COLO668 (cell line): ENCODE data around the gene TBC1D17.

Source experiments
- DNase-seq: peaks from one replicate; lab custom pipeline; 2025; ENCODE audit not compliant: unreplicated experiment; lab: John Stamatoyannopoulos, UW

Gene TBC1D17

DNA sequence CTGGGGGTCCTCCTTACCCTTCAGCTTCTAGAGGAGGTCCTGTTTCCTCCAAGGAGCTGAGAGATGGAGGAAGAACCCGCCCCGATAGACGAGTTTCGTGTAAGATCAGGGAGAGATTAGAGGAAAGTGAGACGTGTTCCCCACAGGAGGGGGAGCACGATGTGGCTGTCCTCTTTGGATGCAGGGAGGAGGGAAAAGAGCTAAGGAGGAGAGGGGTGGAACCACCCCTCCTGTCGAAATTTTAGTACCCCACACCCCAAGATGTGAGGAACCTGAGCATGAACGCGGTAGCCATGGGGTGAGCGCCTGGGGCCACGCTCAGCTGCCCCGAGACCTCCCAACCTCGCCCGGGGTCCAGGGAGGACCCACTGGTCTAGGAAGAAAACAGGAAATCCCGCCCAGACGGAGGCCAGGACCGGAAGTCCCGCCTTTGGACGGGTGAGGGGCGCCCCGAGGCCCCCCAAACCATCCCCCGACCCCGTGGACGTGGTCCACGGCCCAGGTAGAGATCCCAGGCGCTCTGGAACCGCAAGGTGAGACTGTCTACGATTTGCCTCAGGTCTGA, 1.6 kb upstream of the TBC1D17 start:
- DNase-seq = peak; percentile 35

DNA sequence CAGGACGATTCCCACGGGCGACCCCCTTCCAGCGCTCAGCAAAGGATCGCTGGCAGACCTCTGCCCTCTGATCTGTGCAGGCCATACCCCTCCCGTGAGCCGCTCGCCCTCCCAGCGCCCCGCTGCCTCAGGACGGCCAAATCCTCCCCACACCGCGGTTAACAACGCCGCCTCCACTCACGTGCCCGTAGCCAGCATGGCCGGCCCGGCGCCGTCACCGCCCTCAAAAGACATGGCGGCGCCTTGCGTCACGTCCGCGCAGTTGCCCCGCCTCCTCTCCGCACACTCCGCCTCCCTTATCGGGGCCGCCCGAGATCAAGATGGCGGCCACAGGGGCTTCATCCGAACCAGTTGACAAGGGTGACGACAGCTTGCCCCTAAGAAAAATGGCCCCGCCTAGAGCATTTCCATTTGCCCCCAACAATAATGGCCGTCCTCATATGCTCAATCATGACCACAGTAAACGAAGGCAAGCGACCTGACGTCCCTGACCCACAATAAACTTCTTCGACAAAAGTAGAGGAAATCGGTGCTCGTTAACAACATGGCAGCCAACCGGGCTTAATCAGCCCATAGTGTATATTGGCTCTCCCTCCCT, 981 bp upstream of the TBC1D17 start:
- peak; percentile 97 for DNase-seq

- DNase-seq = peak; percentile 97
Observed at GRCh38 chr19:49877879-49878743, 609 bp downstream of the TBC1D17 start.

DNA sequence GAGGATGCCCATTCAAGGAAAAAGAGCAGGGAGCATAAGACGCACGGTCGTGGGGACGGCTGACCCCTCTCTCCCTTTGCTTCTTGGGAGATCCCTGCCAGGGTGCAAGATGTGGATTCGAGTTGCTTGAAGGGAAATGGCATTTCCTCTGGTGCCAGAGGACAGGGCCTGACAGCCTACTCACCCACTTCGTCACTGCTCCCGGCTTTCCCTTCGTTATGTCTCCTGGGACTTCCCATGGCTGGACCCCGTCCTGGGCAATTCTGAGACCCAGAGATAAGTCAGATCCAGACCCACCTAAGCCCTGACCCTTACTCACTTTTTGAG, 1.2 kb downstream of the TBC1D17 start:
- no peak for DNase-seq

GRCh38 chr19:49879243-49879963, 1.9 kb downstream of the TBC1D17 start:
- no peak for DNase-seq

DNA sequence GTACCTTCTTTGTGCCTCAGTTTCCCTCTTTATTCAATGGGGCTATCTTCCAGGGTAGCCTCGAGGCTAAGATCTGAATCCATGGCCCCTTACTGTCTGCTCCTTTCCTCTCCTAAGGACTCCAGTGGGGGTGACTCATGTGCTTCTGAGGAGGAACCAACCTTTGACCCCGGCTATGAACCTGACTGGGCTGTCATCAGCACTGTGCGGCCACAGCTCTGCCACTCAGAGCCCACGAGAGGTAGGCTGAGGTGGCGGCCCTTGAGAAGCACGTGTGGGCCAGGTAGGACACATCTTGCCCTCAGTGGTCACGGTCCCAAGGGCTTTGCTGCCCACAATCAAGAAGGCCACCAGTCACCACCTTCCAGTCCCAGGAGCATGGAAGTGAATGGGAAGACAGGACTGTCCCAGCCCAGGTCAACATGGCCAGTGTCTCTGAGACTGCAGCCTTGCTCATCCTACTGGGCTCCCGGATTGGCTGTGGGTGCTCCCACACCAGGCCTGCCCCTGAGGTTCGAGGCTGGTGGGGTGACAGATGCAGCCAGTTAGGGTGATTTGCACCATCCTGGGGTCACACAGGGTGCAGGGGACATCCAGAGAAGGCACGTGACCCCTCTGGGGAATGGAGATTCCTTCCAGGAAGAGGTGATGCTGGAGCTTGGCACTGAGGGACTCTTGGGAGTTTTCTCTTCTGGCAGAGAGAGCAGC, 2.8 kb downstream of the TBC1D17 start:
- no peak for DNase-seq

GRCh38 chr19:49881186-49881585, 3.7 kb downstream of the TBC1D17 start:
- no peak for DNase-seq

GRCh38 chr19:49881672-49882394, 4.3 kb downstream of the TBC1D17 start:
- DNase-seq = peak; percentile 13

DNA sequence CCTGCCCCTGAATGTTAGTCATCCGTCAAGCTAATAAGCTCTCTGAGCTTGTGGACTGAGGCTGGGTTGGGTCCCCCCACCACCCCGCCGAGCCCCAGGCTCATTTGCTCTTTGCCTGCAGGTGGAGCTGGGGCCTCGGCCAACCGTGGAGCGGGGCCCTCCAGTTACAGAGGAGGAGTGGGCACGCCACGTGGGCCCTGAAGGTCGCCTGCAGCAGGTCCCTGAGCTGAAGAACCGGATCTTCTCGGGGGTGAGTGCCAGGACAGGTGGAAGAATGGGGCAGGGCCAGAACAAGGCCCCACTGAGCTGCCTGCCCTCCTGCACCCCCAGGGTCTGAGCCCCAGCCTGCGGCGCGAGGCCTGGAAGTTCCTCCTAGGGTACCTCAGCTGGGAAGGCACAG, 5.1 kb downstream of the TBC1D17 start:
- no peak for DNase-seq

GRCh38 chr19:49883094-49883493, 5.6 kb downstream of the TBC1D17 start:
- no peak for DNase-seq

DNA sequence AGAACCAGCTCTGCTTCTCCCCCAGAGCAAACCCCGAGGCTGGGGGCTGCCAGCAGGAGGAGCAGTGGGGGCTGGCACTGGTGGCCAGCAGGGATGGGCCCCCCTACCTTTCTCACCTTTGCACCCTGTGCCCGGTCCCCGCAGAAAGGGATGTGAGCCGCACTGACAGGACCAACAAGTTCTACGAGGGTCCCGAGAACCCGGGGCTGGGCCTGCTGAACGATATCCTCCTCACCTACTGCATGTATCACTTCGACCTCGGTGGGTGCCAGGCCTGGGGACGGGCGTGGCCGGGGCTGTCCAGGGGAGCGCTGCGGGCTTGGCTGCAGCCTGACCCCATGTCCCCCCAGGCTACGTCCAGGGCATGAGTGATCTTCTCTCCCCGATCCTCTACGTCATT, 6.6 kb downstream of the TBC1D17 start:
- DNase-seq = no peak

DNA sequence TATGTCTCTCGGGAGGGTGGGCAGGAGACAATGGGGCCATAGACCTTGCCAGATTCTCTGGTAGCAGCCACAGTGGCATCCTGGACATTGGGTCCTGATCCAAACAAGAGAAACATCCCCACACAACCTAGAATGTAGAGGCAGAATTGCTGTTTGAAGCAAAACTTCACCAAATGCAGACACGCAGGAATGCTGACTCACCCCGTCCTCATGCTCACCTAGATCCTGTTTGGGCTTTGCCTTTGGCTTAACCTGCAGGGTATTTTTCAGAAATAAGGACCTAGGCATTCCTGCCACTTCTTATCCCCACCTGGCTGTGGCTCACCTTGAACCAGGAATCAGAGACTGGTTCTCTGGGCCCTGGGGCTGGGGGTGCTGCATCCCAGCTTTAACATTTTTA, 7.3 kb downstream of the TBC1D17 start:
- no peak for DNase-seq

DNA sequence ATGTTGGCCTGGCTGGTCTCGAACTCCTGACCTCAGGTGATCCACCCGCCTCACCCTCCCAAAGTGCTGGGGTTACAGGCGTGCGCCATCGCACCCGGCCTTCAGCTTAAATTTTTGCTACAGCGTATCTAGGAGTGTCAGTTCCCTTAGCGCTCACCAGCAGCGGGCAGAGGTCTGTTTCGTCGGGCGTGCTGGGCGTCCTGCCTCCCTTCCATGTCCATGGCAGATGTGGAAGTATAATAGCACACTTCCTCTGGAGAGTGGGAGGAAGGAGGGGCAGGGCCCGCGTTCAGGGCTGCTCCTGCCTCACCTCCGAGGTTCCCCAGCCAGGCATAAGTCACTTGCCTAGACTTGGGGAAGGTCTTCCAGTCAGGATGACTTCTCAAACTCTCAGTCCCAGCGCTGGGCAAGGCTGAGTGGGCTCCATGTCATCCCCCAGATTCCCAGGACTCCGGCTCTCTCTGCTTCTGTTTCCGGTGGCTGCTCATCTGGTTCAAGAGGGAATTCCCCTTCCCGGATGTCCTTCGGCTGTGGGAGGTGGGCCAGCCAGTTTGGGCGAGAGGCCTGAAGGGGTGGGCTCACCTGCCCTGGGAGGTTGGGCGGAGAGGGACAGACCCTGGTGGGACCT, 9.6 kb downstream of the TBC1D17 start:
- DNase-seq = peak; percentile 12

- DNase-seq = peak; percentile 50
Observed at GRCh38 chr19:49887665-49888509, 10.4 kb downstream of the TBC1D17 start.

GRCh38 chr19:49888510-49888824, 11.0 kb downstream of the TBC1D17 start:
- peak; percentile 52 for DNase-seq

GRCh38 chr19:49889038-49889686, 11.7 kb downstream of the TBC1D17 start:
- no peak for DNase-seq

- DNase-seq = peak; percentile 89
Observed at GRCh38 chr19:49889687-49890348, 12.3 kb downstream of the TBC1D17 start.
